ENCODE data around the gene EED. TPM values are rescaled to one million over a fixed set of nuclear protein-coding genes. Genes with fewer than 3 reads are reported as not detected.

The EED gene, protein sequence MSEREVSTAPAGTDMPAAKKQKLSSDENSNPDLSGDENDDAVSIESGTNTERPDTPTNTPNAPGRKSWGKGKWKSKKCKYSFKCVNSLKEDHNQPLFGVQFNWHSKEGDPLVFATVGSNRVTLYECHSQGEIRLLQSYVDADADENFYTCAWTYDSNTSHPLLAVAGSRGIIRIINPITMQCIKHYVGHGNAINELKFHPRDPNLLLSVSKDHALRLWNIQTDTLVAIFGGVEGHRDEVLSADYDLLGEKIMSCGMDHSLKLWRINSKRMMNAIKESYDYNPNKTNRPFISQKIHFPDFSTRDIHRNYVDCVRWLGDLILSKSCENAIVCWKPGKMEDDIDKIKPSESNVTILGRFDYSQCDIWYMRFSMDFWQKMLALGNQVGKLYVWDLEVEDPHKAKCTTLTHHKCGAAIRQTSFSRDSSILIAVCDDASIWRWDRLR
- 19.5 and 26.3 TPM in 2 replicates for total RNA-seq

DNA sequence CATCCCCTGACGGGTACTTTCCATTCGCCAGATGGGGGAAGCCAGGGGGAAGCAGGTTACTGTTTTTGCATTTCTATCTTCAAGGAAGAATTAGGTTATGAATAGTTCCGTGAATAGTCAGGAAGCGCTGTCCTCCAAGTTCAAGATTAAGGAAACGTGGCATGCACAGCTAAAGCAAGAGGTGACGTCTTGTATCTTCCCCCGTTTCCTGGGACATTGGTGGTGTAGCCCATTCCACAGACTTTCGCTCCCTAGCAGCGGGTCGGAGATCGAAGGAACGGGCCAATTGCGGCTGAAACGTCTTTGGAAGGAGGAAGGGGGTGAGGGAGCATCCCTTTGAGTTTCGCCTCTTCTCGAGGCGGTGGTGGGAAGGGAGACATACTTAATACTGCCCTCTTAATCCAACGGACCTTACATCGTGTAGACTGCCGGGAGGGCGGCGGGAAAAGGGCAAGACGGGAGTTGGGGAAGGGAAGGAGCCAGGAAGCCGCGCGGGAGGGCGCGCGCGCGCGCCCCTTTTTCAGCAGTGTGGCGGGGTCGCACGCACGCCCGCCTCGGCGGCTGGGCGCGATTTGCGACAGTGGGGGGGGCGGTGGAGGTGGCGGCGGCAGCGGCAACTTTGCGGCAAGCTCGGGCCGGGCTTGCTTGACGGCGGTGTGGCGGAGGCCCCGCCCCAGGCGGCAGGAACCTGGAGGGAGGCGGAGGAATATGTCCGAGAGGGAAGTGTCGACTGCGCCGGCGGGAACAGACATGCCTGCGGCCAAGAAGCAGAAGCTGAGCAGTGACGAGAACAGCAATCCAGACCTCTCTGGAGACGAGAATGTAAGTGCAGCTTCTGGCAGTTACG is at the start of gene EED:
EED (plus strand) TSS at position 232 of the 847 bp plus-strand sequence; CDS start at position 709, 477 bp downstream.

GRCh38 chr11:86302092-86302793 is 57.7 kb downstream of the EED start, which contains the start of gene HIKESHI:
TSS of gene HIKESHI (plus strand) at chr11:86302240. CDS start at chr11:86302449, 209 bp downstream.

Other genes with a start within 250 kb of the EED start
- gene PICALM, start 175.7 kb upstream of the EED start, total RNA-seq, result 224 and 229 TPM in 2 replicates
- gene HIKESHI, start 57.5 kb downstream of the EED start, total RNA-seq, result 95.5 and 125 TPM in 2 replicates
- gene CCDC81, start 130.1 kb downstream of the EED start, total RNA-seq, result 1.2 and 2.6 TPM in 2 replicates

Data from epithelial cell of umbilical artery (primary cell).